GM19468 (cell line): Measurements from ENCODE around the gene ARHGAP40.

Source experiments
- ATAC-seq: cut with Tn5 transposase; IDR thresholded peaks from one replicate; pipeline ENCODE4 v1.9.1; 2021; ENCODE audit warnings: mild to moderate bottlenecking, moderate library complexity, moderate number of reproducible peaks; ENCODE audit not compliant: unreplicated experiment; ENCODE audit errors: extremely low read depth

The ARHGAP40 gene

DNA sequence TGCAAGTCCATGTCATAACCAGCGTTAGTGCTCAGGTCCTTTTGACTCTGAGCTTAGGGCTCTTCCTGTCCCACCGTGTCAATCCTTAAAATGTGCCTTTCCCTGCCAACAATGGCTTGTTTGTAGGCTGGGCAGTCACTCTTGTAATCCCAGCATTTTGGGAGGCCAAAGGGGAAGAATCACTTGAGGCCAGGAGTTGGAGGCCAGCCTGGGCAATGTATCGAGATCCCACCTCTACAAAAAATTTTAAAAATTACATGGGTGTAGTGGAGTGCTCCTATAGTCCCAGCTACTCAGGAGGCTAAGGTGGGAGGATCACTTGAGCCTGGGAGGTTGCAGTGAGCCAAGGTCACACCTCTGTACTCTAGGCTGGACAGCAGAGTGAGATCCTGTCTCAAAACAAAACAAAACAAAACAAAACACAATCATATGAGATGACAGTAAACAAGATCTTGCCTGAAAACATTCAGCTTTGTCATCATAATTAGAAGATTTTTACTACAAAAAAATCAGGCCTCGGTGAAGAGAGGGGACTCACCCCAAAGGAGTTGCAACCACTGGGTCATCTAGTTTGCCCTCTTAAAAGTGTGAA, 70.2 kb downstream of the ARHGAP40 start:
- ATAC-seq, result no peak

- no peak for ATAC-seq
These were observed 70.9 kb downstream of the ARHGAP40 start for GRCh38 chr20:38672504-38672903.

- ATAC-seq, result no peak
These were observed 71.7 kb downstream of the ARHGAP40 start for GRCh38 chr20:38673261-38673660.

DNA sequence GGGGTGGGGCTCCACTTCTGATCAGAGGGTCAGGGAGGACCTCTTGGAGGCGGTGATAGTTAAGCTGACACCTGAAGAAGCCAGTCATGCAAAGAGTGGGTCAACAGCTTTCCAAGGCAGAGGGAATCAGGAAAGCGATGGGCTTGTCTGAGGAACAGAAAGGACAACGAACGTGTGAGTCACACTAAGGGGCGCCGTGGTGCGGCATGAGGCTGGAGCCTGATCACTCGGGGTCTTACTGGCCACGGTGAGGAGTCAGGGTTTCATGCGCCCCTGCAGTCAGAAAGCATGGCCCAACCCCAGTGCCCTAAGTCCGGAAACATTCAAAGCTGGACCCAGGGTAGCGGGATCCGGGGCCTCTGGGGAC, 72.1 kb downstream of the ARHGAP40 start:
- ATAC-seq, result no peak

DNA sequence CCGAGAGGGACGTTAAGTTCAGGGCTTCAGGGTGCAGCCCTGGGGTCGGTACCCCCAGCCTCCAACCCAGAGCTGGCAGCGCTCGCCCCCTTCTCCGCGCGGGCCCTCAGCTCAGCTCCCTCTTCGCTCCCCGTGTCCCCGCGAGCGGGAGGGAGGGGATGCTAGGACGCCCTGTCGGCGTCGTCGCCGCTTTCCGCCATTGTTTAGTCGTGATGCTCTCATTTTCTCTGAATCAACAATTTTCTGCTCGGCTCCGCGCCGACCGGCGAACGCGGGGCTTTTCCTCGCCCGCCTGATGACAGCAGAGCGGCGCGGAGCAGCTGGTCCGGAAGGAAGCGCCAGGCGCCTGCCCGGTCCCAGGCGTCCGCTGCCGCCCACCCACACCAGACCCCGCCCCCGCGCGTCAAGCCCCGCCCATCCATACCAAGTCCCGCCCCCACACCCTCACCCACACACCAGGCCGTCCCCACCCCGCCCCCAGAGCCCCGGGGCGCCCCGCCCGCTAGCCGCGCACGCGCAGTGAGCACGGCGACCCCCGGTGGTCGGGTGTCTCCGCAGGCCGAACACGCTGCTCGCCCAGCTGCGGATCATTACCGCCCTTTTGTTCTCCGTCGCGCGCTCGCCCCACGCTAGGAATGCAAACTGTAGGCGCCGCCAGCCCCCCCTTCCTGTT, 72.6 kb downstream of the ARHGAP40 start:
- ATAC-seq, result no peak

DNA sequence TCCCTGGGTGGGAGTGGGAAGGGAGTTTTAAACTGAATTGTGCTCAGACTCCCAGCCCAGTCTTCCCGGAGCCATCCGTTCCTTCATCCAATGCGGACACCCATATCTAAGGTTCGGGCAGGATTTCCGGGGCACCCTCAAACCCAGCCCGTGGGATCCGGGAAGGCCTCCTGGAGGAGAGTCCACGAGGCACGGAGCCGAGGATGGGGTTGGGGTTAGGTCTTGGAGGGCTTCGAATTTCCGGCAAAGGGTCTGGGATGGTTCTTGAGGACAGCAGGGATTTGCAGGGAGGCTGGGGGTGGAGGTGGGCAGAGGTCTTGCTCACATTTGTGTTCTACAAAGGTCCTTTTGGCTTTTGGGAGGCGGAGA, 73.1 kb downstream of the ARHGAP40 start:
- no peak for ATAC-seq

GRCh38 chr20:38676576-38676975, 75.0 kb downstream of the ARHGAP40 start:
- no peak for ATAC-seq

DNA sequence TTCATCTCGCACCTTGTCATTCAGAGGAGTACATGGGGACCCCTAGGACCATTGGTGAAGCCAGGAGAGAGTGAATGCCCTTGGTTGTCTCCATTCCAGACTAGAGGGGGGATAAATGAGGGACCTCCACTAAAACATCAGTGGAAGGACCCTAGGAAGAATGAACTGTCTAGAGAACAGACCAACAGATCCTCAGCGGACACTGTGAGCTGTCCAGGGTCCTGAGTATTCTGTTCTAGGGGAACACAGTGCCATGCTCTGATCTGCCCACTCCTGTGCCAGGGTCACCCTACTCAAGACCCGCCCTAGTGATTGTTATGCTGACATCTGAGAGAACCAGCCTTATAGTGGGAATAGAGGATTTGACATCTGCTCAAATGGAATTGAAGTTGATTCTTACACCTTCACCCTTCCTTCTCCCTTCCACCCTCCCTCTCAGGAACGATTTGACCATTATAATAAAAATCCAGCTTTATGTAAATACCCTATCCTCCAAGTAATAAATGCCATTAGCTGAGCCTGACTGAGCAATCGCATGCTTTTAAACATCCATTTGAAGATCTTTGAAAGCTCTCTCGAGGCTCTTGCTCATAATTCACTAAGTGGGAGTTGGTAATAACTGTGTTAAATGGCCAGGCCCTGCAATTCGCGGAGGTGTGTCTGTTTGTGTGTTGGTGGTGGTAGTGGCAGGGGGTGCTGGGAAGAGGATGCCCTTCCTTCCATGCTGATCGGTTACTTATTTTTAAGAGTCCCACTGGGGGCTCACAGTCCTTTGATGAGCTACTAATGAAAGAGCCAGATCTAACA, 79.1 kb downstream of the ARHGAP40 start:
- ATAC-seq, result no peak

DNA sequence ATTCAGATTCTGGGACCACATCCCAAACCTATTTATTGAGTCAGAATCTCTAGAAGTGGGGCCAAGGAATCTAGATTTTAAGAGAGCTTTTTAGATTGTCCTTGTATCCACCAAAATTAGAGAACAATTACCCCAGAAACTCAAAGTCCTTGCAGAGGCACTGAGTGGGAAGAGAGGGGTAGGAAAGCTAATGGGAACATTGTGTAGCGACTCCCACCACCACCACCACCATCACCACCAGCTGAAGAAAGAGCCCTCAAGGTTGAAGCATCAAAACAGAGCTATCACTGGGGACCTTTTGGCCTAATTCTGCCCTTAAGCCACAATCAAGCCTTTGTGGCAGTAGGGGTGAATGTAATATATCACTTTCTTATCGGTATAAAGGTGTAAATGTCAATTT, 83.7 kb downstream of the ARHGAP40 start:
- no peak for ATAC-seq

- no peak for ATAC-seq
These were observed 84.4 kb downstream of the ARHGAP40 start for GRCh38 chr20:38685853-38686473.

DNA sequence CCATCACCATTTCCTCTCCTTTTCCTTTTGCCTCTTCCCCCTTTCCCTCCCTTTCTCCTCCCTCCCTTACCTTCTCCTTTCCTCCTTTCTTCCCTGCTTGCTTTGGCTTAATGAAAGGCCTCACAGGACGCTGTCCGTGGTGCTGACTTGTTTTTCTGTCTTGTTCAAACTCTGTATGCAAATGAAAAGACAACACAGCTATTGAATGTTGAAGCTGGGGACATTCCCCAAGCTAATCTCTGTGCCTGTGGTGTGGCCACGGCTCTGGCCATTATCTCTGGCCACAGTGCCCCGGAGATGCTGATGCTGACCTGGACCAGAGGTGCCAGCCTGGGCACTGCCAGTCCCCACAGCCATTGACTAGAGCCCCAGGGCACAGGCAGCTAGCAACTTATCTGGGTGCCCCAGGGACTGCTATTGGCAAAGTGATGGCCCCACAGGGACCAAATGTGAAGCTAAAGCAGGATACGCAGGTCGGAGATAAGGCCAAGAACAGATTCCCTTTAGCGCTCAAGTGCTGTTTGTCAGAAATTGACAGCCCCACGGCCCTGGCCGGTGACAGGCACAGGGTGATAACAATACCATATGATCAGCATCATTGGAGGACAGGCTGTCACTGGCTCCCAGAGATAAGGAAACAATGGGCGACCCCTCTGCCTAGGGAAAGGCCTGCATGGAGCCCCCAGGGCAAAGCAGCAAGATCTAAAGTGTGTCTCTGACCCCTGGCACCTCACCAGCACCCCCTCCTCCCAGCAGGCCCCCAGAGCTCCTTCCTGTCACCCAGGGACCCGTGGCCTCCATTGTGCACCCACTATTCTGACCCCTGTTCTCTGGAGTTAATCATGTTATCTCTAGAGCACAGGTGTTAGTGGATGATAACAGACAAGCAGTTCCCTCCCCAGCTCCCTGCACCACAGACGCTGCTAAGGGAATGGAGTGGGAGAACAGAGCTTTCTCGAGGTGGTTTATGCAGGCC, 91.1 kb downstream of the ARHGAP40 start:
- no peak for ATAC-seq

- no peak for ATAC-seq
These were observed 95.7 kb downstream of the ARHGAP40 start for GRCh38 chr20:38697306-38697705.

DNA sequence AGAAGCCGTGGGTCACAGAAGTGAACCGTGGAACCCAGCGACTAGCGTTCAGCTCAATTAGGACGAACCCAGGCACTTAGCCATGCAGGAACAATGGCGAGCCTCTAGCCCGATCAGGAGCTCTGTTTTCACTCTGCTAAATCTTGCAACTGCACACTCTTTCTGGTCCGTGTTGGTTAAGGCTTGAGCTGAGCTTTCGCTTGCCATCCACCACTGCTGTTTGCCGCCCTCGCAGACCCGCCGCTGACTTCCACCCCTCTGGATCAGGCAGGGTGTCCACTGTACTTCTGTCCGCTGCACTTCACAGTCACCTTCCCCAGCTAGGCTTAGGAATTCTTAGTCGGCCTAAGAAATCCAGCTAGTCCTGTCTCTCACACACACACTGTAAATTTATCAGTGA, 96.9 kb downstream of the ARHGAP40 start:
- no peak for ATAC-seq

DNA sequence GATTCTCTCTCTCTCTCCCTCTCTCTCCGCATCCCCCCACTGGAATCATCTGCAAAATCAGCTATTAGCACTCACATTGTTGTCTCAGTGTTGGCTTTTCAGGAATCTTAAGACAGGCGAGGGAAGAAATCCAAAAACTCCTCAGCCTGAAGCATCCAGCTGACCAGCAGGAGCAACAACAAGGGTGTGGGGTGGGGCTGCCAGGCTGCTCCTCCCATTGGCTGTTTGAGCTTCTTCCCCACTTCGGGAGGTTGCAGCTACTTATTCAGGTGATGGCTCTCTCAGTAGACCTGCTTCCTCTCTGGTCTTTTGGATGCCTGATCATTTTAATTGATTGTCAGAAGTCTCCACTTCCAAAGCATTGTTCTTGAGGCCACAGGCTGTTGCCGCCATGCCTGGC, 98.5 kb downstream of the ARHGAP40 start:
- ATAC-seq, result no peak
